ENCODE results near the gene ALOX5.

ALOX5 gene

GRCh38 chr10:45437587-45438465 is 63.8 kb downstream of the ALOX5 start:
- in situ Hi-C loops (cut with HindIII; ENCODE audit: low pct_ligation_motif_present, low pct_unique_long_range_greater_than_20kb, low sequenced_read_pairs) = no loop called here
- no peak for DNase-seq

- in situ Hi-C loops (cut with HindIII; ENCODE audit: low pct_ligation_motif_present, low pct_unique_long_range_greater_than_20kb, low sequenced_read_pairs) = no loop called here
- no peak for DNase-seq
Observed at GRCh38 chr10:45438466-45439090, 64.6 kb downstream of the ALOX5 start.

- DNase-seq = no peak
- in situ Hi-C loops (cut with HindIII; ENCODE audit: low pct_ligation_motif_present, low pct_unique_long_range_greater_than_20kb, low sequenced_read_pairs) = no loop called here
Observed at GRCh38 chr10:45439365-45439764, 65.3 kb downstream of the ALOX5 start.

GRCh38 chr10:45439873-45440272 is 65.9 kb downstream of the ALOX5 start:
- no peak for DNase-seq
- in situ Hi-C loops (cut with HindIII; ENCODE audit: low pct_ligation_motif_present, low pct_unique_long_range_greater_than_20kb, low sequenced_read_pairs) = no loop called here

GRCh38 chr10:45440511-45441062 is 66.6 kb downstream of the ALOX5 start:
- no peak for DNase-seq
- in situ Hi-C loops (cut with HindIII; ENCODE audit: low pct_ligation_motif_present, low pct_unique_long_range_greater_than_20kb, low sequenced_read_pairs) = no loop called here

- in situ Hi-C loops (cut with HindIII; ENCODE audit: low pct_ligation_motif_present, low pct_unique_long_range_greater_than_20kb, low sequenced_read_pairs) = no loop called here
- no peak for DNase-seq
Observed at GRCh38 chr10:45441239-45442190, 67.5 kb downstream of the ALOX5 start.

- no peak for DNase-seq
- in situ Hi-C loops (cut with HindIII; ENCODE audit: low pct_ligation_motif_present, low pct_unique_long_range_greater_than_20kb, low sequenced_read_pairs) = no loop called here
Observed at GRCh38 chr10:45442251-45442650, 68.2 kb downstream of the ALOX5 start.

- in situ Hi-C loops (cut with HindIII; ENCODE audit: low pct_ligation_motif_present, low pct_unique_long_range_greater_than_20kb, low sequenced_read_pairs) = no loop called here
- no peak for DNase-seq
Observed at GRCh38 chr10:45442662-45443061, 68.6 kb downstream of the ALOX5 start.

GRCh38 chr10:45443101-45444009 is 69.3 kb downstream of the ALOX5 start:
- DNase-seq = no peak
- in situ Hi-C loops (cut with HindIII; ENCODE audit: low pct_ligation_motif_present, low pct_unique_long_range_greater_than_20kb, low sequenced_read_pairs) = no loop called here

- in situ Hi-C loops (cut with HindIII; ENCODE audit: low pct_ligation_motif_present, low pct_unique_long_range_greater_than_20kb, low sequenced_read_pairs) = no loop called here
- DNase-seq = no peak
Observed at GRCh38 chr10:45444022-45444421, 70.0 kb downstream of the ALOX5 start.

- DNase-seq = no peak
- in situ Hi-C loops (cut with HindIII; ENCODE audit: low pct_ligation_motif_present, low pct_unique_long_range_greater_than_20kb, low sequenced_read_pairs) = no loop called here
Observed at GRCh38 chr10:45444976-45445898, 71.2 kb downstream of the ALOX5 start.

GRCh38 chr10:45446858-45447257 is 72.8 kb downstream of the ALOX5 start:
- in situ Hi-C loops (cut with HindIII; ENCODE audit: low pct_ligation_motif_present, low pct_unique_long_range_greater_than_20kb, low sequenced_read_pairs) = no loop called here
- DNase-seq = no peak

GRCh38 chr10:45447416-45447815 is 73.4 kb downstream of the ALOX5 start:
- DNase-seq = no peak
- in situ Hi-C loops (cut with HindIII; ENCODE audit: low pct_ligation_motif_present, low pct_unique_long_range_greater_than_20kb, low sequenced_read_pairs) = no loop called here

GRCh38 chr10:45450866-45451265 is 76.8 kb downstream of the ALOX5 start:
- in situ Hi-C loops (cut with HindIII; ENCODE audit: low pct_ligation_motif_present, low pct_unique_long_range_greater_than_20kb, low sequenced_read_pairs) = no loop called here
- no peak for DNase-seq

- in situ Hi-C loops (cut with HindIII; ENCODE audit: low pct_ligation_motif_present, low pct_unique_long_range_greater_than_20kb, low sequenced_read_pairs) = no loop called here
- DNase-seq = no peak
Observed at GRCh38 chr10:45451407-45451806, 77.4 kb downstream of the ALOX5 start.

- DNase-seq = no peak
- in situ Hi-C loops (cut with HindIII; ENCODE audit: low pct_ligation_motif_present, low pct_unique_long_range_greater_than_20kb, low sequenced_read_pairs) = no loop called here
Observed at GRCh38 chr10:45452268-45452667, 78.3 kb downstream of the ALOX5 start.
